ENCODE results near the gene MACROD2.
A peak's percentile ranks its signal among the peaks of the same experiment; 100 is the strongest.

Gene MACROD2

DNA sequence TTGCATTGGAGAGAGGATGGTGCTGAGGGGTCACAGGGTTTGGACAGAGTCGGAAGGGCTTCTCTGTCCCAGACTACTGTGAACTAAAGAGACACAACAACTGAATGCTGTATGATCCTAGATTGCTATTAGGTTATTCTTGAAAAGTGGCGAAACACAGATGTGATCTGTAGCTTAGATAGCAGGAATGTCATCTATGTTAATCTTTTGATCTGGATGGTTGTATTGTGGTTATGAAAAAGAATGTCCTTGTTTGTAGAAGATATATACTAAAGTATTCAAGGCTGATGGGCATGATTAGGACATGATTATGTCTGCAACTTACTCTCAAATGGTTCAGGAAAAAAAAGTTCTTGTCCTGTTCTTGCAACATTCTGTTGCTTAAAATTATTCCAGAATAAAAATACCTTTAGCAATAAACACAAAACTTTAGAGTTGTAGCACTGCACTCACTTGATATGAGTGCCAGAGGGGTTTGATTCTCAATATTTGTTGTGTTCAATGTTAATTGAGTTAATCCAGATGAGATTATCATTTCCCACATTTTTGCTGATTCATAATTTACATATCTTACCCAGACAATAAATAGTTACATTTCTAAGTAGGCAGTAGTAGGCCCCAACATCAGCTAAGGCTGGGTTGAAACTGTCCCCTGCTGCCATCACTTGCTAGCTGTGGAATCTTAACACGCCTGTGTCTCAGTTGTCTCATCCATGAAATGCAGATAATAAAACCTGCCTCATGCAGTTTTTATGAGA, 1932.8 kb downstream of the MACROD2 start:
- TF ChIP-seq ESRRG (CRISPR knock-in tag; IDR thresholded peaks at IDR 0.05) (no peak), ZNF565 (CRISPR knock-in tag; conservative IDR thresholded peaks at IDR 0.05; ENCODE audit: low read depth) (no peak), POU6F1 (CRISPR knock-in tag; IDR thresholded peaks at IDR 0.05; ENCODE audit: borderline replicate concordance, low read depth) (no peak), ISL1 (CRISPR knock-in tag; IDR thresholded peaks at IDR 0.05) (peak; percentile 68), CREB5 (CRISPR knock-in tag; IDR thresholded peaks at IDR 0.05; ENCODE audit: low read depth) (no peak), ZNF8 (CRISPR knock-in tag; IDR thresholded peaks at IDR 0.05) (no peak), GLIS3 (CRISPR knock-in tag; IDR thresholded peaks at IDR 0.05) (no peak), ARNTL (CRISPR knock-in tag; IDR thresholded peaks at IDR 0.05; ENCODE audit: borderline replicate concordance, low read depth) (no peak), ZNF70 (CRISPR knock-in tag; IDR thresholded peaks at IDR 0.05) (no peak)
- ATAC-seq = peak; percentile 58

- ATAC-seq = no peak
- TF ChIP-seq ZNF565 (CRISPR knock-in tag; conservative IDR thresholded peaks at IDR 0.05; ENCODE audit: low read depth) (no peak), ESRRG (CRISPR knock-in tag; IDR thresholded peaks at IDR 0.05) (no peak), TOX (CRISPR knock-in tag; IDR thresholded peaks at IDR 0.05; ENCODE audit: borderline replicate concordance) (no peak), TCF4 (CRISPR knock-in tag; IDR thresholded peaks at IDR 0.05; ENCODE audit: borderline replicate concordance) (no peak), CSDC2 (CRISPR knock-in tag; IDR thresholded peaks at IDR 0.05) (no peak)
- TF ChIP-seq, protein P1, sequence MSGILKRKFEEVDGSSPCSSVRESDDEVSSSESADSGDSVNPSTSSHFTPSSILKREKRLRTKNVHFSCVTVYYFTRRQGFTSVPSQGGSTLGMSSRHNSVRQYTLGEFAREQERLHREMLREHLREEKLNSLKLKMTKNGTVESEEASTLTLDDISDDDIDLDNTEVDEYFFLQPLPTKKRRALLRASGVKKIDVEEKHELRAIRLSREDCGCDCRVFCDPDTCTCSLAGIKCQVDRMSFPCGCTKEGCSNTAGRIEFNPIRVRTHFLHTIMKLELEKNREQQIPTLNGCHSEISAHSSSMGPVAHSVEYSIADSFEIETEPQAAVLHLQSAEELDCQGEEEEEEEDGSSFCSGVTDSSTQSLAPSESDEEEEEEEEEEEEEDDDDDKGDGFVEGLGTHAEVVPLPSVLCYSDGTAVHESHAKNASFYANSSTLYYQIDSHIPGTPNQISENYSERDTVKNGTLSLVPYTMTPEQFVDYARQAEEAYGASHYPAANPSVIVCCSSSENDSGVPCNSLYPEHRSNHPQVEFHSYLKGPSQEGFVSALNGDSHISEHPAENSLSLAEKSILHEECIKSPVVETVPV (CRISPR knock-in tag; IDR thresholded peaks at IDR 0.05) = no peak
- TF ChIP-seq, protein P2, sequence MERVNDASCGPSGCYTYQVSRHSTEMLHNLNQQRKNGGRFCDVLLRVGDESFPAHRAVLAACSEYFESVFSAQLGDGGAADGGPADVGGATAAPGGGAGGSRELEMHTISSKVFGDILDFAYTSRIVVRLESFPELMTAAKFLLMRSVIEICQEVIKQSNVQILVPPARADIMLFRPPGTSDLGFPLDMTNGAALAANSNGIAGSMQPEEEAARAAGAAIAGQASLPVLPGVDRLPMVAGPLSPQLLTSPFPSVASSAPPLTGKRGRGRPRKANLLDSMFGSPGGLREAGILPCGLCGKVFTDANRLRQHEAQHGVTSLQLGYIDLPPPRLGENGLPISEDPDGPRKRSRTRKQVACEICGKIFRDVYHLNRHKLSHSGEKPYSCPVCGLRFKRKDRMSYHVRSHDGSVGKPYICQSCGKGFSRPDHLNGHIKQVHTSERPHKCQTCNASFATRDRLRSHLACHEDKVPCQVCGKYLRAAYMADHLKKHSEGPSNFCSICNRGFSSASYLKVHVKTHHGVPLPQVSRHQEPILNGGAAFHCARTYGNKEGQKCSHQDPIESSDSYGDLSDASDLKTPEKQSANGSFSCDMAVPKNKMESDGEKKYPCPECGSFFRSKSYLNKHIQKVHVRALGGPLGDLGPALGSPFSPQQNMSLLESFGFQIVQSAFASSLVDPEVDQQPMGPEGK (CRISPR knock-in tag; IDR thresholded peaks at IDR 0.05; ENCODE audit: borderline replicate concordance) = no peak
These were observed 1933.6 kb downstream of the MACROD2 start for GRCh38 chr20:15928946-15929345.

GRCh38 chr20:15930311-15931305, 1935.3 kb downstream of the MACROD2 start:
- ATAC-seq = peak; percentile 88
- no peak for TF ChIP-seq RARB (CRISPR knock-in tag; IDR thresholded peaks at IDR 0.05)
- no peak for TF ChIP-seq ZNF8 (CRISPR knock-in tag; IDR thresholded peaks at IDR 0.05)
- no peak for TF ChIP-seq TSHZ2 (CRISPR knock-in tag; IDR thresholded peaks at IDR 0.05)
- TF ChIP-seq ISL1 (CRISPR knock-in tag; IDR thresholded peaks at IDR 0.05) = no peak
- TF ChIP-seq, protein P2 (CRISPR knock-in tag; IDR thresholded peaks at IDR 0.05; ENCODE audit: borderline replicate concordance) = no peak
- TF ChIP-seq OSR1 (CRISPR knock-in tag; IDR thresholded peaks at IDR 0.05) = no peak
- no peak for TF ChIP-seq ZFP30 (CRISPR knock-in tag; IDR thresholded peaks at IDR 0.05)
- TF ChIP-seq ZNF70 (CRISPR knock-in tag; IDR thresholded peaks at IDR 0.05) = no peak
- no peak for TF ChIP-seq ZC3H10 (CRISPR knock-in tag; IDR thresholded peaks at IDR 0.05)
- no peak for TF ChIP-seq TOX (CRISPR knock-in tag; IDR thresholded peaks at IDR 0.05; ENCODE audit: borderline replicate concordance)
- no peak for TF ChIP-seq TCF4 (CRISPR knock-in tag; IDR thresholded peaks at IDR 0.05; ENCODE audit: borderline replicate concordance)
- no peak for TF ChIP-seq ESRRG (CRISPR knock-in tag; IDR thresholded peaks at IDR 0.05)
- no peak for TF ChIP-seq PPARA (CRISPR knock-in tag; IDR thresholded peaks at IDR 0.05; ENCODE audit: borderline replicate concordance)
- no peak for TF ChIP-seq BACH2 (CRISPR knock-in tag; IDR thresholded peaks at IDR 0.05; ENCODE audit: borderline replicate concordance)
